SU-DHL-6 (cell line): ENCODE results near the gene NCOA3.

Experiments used
- H2AFZ ChIP-seq: fragments of 200-600 bp; sonication (generic); 2 replicates; pipeline ENCODE4 v1.6.1; 2014; ENCODE audit warnings: low read depth, mild to moderate bottlenecking, moderate library complexity, mixed read lengths, antibody characterized with exemption, low read length; ENCODE audit not compliant: severe bottlenecking
- H3F3A ChIP-seq: fragments of 200-600 bp; shearing (Covaris generic); 2 replicates; pipeline ENCODE4 v1.6.0; 2016; ENCODE audit warnings: antibody characterized with exemption, mild to moderate bottlenecking; ENCODE audit not compliant: insufficient read depth
- H3K27ac ChIP-seq: fragments of 200-600 bp; sonication (generic); 2 replicates; pipeline ENCODE4 v1.5.1; 2016; ENCODE audit warnings: low read depth, mild to moderate bottlenecking, low read length, moderate library complexity, mixed read lengths
- H3K27me3 ChIP-seq: fragments of 200-600 bp; sonication (generic), shearing (Covaris generic); 2 replicates; pipeline ENCODE4 v1.6.0; 2014; ENCODE audit warnings: mild to moderate bottlenecking, low read length
- H3K36me3 ChIP-seq: fragments of 200-600 bp; sonication (generic); 2 replicates; pipeline ENCODE4 v1.6.1; 2014; ENCODE audit warnings: mild to moderate bottlenecking, low read length, mixed read lengths
- H3K4me2 ChIP-seq: fragments of 300-600, 200-600 bp; shearing (Covaris generic), sonication (generic); 2 replicates; pipeline ENCODE4 v1.6.0; 2014; ENCODE audit warnings: low read length, low read depth, mild to moderate bottlenecking; ENCODE audit not compliant: poor library complexity, severe bottlenecking
- H3K4me3 ChIP-seq: fragments of 200-600 bp; sonication (generic); 2 replicates; pipeline ENCODE4 v1.5.1; 2014; ENCODE audit warnings: antibody characterized with exemption, low read length, mild to moderate bottlenecking, mixed read lengths; ENCODE audit not compliant: insufficient read depth, poor library complexity, severe bottlenecking
- H3K79me2 ChIP-seq: fragments of 200-600 bp; sonication (generic); 2 replicates; pipeline ENCODE4 v1.6.1; 2014; ENCODE audit warnings: mild to moderate bottlenecking, low read length, moderate library complexity; ENCODE audit not compliant: insufficient read depth
- H3K9ac ChIP-seq: fragments of 200-600 bp; sonication (generic); 2 replicates; pipeline ENCODE4 v1.7.0; 2014; ENCODE audit warnings: mild to moderate bottlenecking, low read length
- H3K9me2 ChIP-seq: fragments of 200-600 bp; sonication (generic); replicated peaks from 2 replicates; pipeline ENCODE4 v1.6.1; 2014; ENCODE audit warnings: low read length; ENCODE audit not compliant: insufficient read depth
- H3K9me3 ChIP-seq: fragments of 200-600 bp; sonication (generic); 2 replicates; pipeline ENCODE4 v1.6.1; 2014; ENCODE audit warnings: low read length, mixed read lengths; ENCODE audit not compliant: insufficient read depth
- H4K20me1 ChIP-seq: fragments of 200-600 bp; sonication (generic); 2 replicates; pipeline ENCODE4 v1.6.1; 2014; ENCODE audit warnings: low read depth, mild to moderate bottlenecking, antibody characterized with exemption, low read length, moderate library complexity, mixed read lengths
- CTCF ChIP-seq: fragments of 200-600 bp; sonication (generic); IDR thresholded peaks from one replicate; pipeline ENCODE4 v1.5.1; 2017; ENCODE audit warnings: antibody characterized with exemption, mild to moderate bottlenecking, low read length, moderate library complexity; ENCODE audit not compliant: insufficient read depth, poor library complexity, severe bottlenecking
- EZH2phosphoT487 ChIP-seq: fragments of 200-600 bp; sonication (generic), shearing (Covaris generic); conservative IDR thresholded peaks from 2 replicates; pipeline ENCODE4 v1.6.1; 2018; ENCODE audit warnings: mild to moderate bottlenecking, antibody characterized with exemption, low read length, moderate library complexity, mixed read lengths

The NCOA3 gene

GRCh38 chr20:47479093-47479492 lies 22.6 kb upstream of the NCOA3 start:
- peaks cover 47% of the 10 kb centered on the region for H3F3A ChIP-seq
- no peak overlapping the region for H2AFZ ChIP-seq
- no peak overlapping the region for H3K4me3 ChIP-seq
- H3K9ac ChIP-seq, result 0 out of 2 replicates have a peak overlapping the region, but pooled peaks have one; percentile 15
- H3K9me3 ChIP-seq, result no peaks in the 10 kb centered on the region
- peak overlapping the region; percentile 2 for H3K4me2 ChIP-seq
- 0 out of 2 replicates have a peak, but pooled peaks cover 3% of the 10 kb centered on the region for H3K79me2 ChIP-seq
- no peaks in the 10 kb centered on the region for H3K9me2 ChIP-seq
- H3K27me3 ChIP-seq, result no peaks in the 10 kb centered on the region
- peak overlapping the region; percentile 67 for H3K27ac ChIP-seq
- TF ChIP-seq EZH2phosphoT487 (no peak), CTCF (no peak)
- no peaks in the 10 kb centered on the region for H4K20me1 ChIP-seq
- H3K36me3 ChIP-seq, result no peaks in the 10 kb centered on the region

DNA sequence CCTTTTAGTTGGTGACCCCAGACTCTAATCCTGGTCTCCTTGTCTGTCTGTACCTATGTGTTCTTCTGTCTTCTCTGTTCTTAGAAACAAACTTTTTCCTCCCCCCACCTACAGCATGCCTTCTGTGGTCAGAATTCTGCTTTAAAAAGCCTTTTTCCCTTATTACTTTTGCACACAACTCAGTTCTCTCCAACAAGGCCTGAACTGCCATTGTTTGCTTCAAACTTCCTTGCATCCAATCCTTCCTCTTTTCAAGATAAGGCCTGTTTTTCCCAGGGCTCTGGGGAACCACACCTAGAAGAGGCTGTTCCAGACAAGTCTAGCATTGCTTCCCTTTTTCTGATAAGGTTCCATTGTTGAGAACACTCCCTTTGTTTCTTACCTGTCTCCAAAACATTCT lies 22.2 kb upstream of the NCOA3 start:
- H3K27ac ChIP-seq, result peak overlapping the region; percentile 67
- H3K79me2 ChIP-seq, result 0 out of 2 replicates have a peak, but pooled peaks cover 2% of the 10 kb centered on the region
- no peaks in the 10 kb centered on the region for H4K20me1 ChIP-seq
- H3K9me2 ChIP-seq, result no peaks in the 10 kb centered on the region
- no peaks in the 10 kb centered on the region for H3K36me3 ChIP-seq
- no peak for TF ChIP-seq EZH2phosphoT487
- TF ChIP-seq CTCF, result no peak
- H3K4me3 ChIP-seq, result no peak overlapping the region
- 0 out of 2 replicates have a peak overlapping the region, but pooled peaks have one; percentile 15 for H3K9ac ChIP-seq
- no peaks in the 10 kb centered on the region for H3K9me3 ChIP-seq
- H3F3A ChIP-seq, result peaks cover 51% of the 10 kb centered on the region
- no peak overlapping the region for H2AFZ ChIP-seq
- peak overlapping the region; percentile 2 for H3K4me2 ChIP-seq
- no peaks in the 10 kb centered on the region for H3K27me3 ChIP-seq

GRCh38 chr20:47480239-47480638 lies 21.4 kb upstream of the NCOA3 start:
- Histone ChIP-seq H4K20me1 (no peaks in the 10 kb centered on the region), H3K9me2 (no peaks in the 10 kb centered on the region), H3K27me3 (no peaks in the 10 kb centered on the region), H3K4me2 (no peak overlapping the region), H3K9ac (no peak overlapping the region), H3K9me3 (no peaks in the 10 kb centered on the region), H3K36me3 (no peaks in the 10 kb centered on the region), H3K79me2 (no peaks in the 10 kb centered on the region), H3F3A (peaks cover 55% of the 10 kb centered on the region), H2AFZ (no peak overlapping the region), H3K4me3 (no peak overlapping the region), H3K27ac (peak overlapping the region; percentile 98)
- TF ChIP-seq CTCF, result no peak
- no peak for TF ChIP-seq EZH2phosphoT487
